Breast epithelium (tissue), 3 donors: Measurements from ENCODE around the gene TMEM63C.

Source experiments
- POLR2A ChIP-seq: fragments of 450-650 bp; IDR thresholded peaks from one replicate; pipeline ENCODE4 v1.6.1; 2016; ENCODE audit warnings: antibody characterized with exemption, mild to moderate bottlenecking, moderate library complexity
- TF ChIP-seq, protein P1 (sequence below), 3 donors: fragments of 450-650 bp; IDR thresholded peaks; one replicate each; pipeline ENCODE4 v1.5.1; 2016 to 2017; ENCODE audit warnings: antibody characterized with exemption in 3 of 3, mild to moderate bottlenecking in 3 of 3, moderate library complexity in 3 of 3

- TF ChIP-seq, protein P1, sequence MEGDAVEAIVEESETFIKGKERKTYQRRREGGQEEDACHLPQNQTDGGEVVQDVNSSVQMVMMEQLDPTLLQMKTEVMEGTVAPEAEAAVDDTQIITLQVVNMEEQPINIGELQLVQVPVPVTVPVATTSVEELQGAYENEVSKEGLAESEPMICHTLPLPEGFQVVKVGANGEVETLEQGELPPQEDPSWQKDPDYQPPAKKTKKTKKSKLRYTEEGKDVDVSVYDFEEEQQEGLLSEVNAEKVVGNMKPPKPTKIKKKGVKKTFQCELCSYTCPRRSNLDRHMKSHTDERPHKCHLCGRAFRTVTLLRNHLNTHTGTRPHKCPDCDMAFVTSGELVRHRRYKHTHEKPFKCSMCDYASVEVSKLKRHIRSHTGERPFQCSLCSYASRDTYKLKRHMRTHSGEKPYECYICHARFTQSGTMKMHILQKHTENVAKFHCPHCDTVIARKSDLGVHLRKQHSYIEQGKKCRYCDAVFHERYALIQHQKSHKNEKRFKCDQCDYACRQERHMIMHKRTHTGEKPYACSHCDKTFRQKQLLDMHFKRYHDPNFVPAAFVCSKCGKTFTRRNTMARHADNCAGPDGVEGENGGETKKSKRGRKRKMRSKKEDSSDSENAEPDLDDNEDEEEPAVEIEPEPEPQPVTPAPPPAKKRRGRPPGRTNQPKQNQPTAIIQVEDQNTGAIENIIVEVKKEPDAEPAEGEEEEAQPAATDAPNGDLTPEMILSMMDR (IDR thresholded peaks at IDR 0.05) = no peak
- no peak for TF ChIP-seq POLR2A
These were observed 3.9 kb upstream of the TMEM63C start for GRCh38 chr14:77177702-77178101.
